ENCODE results near the gene PLEKHM1. TPM values are rescaled to one million over a fixed set of nuclear protein-coding genes. Genes with fewer than 3 reads are reported as not detected.
"Not testable (repeated sequence)": the region's sequence is repeated elsewhere in the genome, so short reads cannot be mapped to it uniquely, and the experiment has no call there.

PLEKHM1 gene
- total and polyA plus RNA-seq, 2 of the 4 experiments (the other 2 are of a cell fraction), result 4.7 to 16.4 TPM

GRCh38 chr17:45440839-45441515 is 49.5 kb downstream of the PLEKHM1 start:
- H3K4me1 ChIP-seq (ENCODE audit: control insufficient read depth, insufficient read depth, low read length); BruUV-seq (replicated peaks); H4K8ac ChIP-seq (ENCODE audit: low read depth in 2 of 2, low read length in 2 of 2); H2AFZ ChIP-seq (replicated peaks; ENCODE audit: low read length, poor library complexity); H3K56ac ChIP-seq (ENCODE audit: extremely low read depth, insufficient read depth, low read length); ATAC-seq (ENCODE audit: low read depth); H2BK15ac ChIP-seq (ENCODE audit: low read depth, low read length); H2BK5ac ChIP-seq (ENCODE audit: low read depth, low read length, poor library complexity, severe bottlenecking); H3K18ac ChIP-seq (ENCODE audit: low read depth, low read length); H3K14ac ChIP-seq (replicated peaks; ENCODE audit: low read depth, low read length); H3K79me1 ChIP-seq (ENCODE audit: low read depth in 1 of 2, low read length in 2 of 2); H3K4me3 ChIP-seq (ENCODE audit: insufficient read depth, low read depth, low read length); intact Hi-C loops (cut with micrococcal nuclease); H3K27ac ChIP-seq (ENCODE audit: insufficient read depth, low read length); H4K20me1 ChIP-seq (ENCODE audit: insufficient read depth, low read length); H2AK9ac ChIP-seq (replicated peaks; ENCODE audit: low read depth, low read length, poor library complexity); H4K5ac ChIP-seq (ENCODE audit: low read depth, low read length); dilution Hi-C loops (cut with HindIII; ENCODE audit: low sequenced_read_pairs, unreplicated experiment); H2BK20ac ChIP-seq (ENCODE audit: low read depth, low read length); H3K9me1 ChIP-seq (ENCODE audit: insufficient read depth, low read length); H2BK120ac ChIP-seq (ENCODE audit: low read depth, low read length); DNase-seq; H3K27me3 ChIP-seq (ENCODE audit: control insufficient read depth, insufficient read depth, low read length); H3K9me3 ChIP-seq (ENCODE audit: control insufficient read depth, insufficient read depth, low read length); H3K23ac ChIP-seq (ENCODE audit: low read depth, low read length); CTCF ChIA-PET; in situ Hi-C loops (cut with MboI; ENCODE audit: low sequenced_read_pairs); H3K9ac ChIP-seq (ENCODE audit: low read depth, low read length); H3K4me2 ChIP-seq (ENCODE audit: low read depth, low read length); H2AK5ac ChIP-seq (ENCODE audit: low read depth, low read length); H3K4ac ChIP-seq (ENCODE audit: low read depth, low read length); H4K91ac ChIP-seq (ENCODE audit: insufficient read depth, low read depth, low read length): not testable (repeated sequence)
- POLR2A ChIA-PET (ENCODE audit: unreplicated experiment), result interaction anchor here (0.6 kb wide), 1 partner anchor 166 kb away, joined by 4 read pairs; no protein-coding TSS in a partner anchor
- WGBS, 2 experiments (ENCODE audit: extremely low coverage in 2 of 2, insufficient read length in 1 of 2), result no CpG with 5 or more reads among the region's 7 CpGs
- H3K36me3 ChIP-seq (ENCODE audit: control insufficient read depth, insufficient read depth, low read length), result peaks cover 24% of the 10 kb centered on the region
